Astrocyte of the spinal cord (primary cell): ENCODE data around the gene GADD45GIP1.
"Not testable (repeated sequence)": the region's sequence is repeated elsewhere in the genome, so short reads cannot be mapped to it uniquely, and the experiment has no call there.

Experiments used
- DNase-seq: peaks from one replicate; pipeline ENCODE4 v3.0.0; 2011; ENCODE audit warnings: low read depth, low spot score
- H3K4me3 ChIP-seq: 2 replicates; pipeline ENCODE4 v1.5.1; 2011; ENCODE audit warnings: low read depth, mild to moderate bottlenecking, low read length, moderate library complexity
- CTCF ChIP-seq: IDR thresholded peaks from 2 replicates; pipeline ENCODE4 v1.5.1; 2012; ENCODE audit warnings: low read depth, mild to moderate bottlenecking, low read length, inconsistent platforms
- in situ Hi-C: cut with HindIII; loops from 2 replicates; pipeline ENCODE4 v1.10.0; 2017; ENCODE audit warnings: low sequenced_read_pairs

The GADD45GIP1 gene

GRCh38 chr19:12959481-12959880, 2.5 kb upstream of the GADD45GIP1 start:
- H3K4me3 ChIP-seq: no peak overlapping the region
- no peak for TF ChIP-seq CTCF
- in situ Hi-C loops: no loop called here
- no peak for DNase-seq

GRCh38 chr19:12957389-12957952, 448 bp upstream of the GADD45GIP1 start:
- in situ Hi-C loops, DNase-seq: not testable (repeated sequence)
- peak overlapping the region; percentile 91 for H3K4me3 ChIP-seq

- no peak for DNase-seq
- TF ChIP-seq CTCF: no peak
- H3K4me3 ChIP-seq: peak overlapping the region; percentile 91
- in situ Hi-C loops: no loop called here
Observed at GRCh38 chr19:12955996-12956395, 1.0 kb downstream of the GADD45GIP1 start.

GRCh38 chr19:12955575-12955974, 1.4 kb downstream of the GADD45GIP1 start:
- peak overlapping the region; percentile 91 for H3K4me3 ChIP-seq
- in situ Hi-C loops, DNase-seq: not testable (repeated sequence)

- in situ Hi-C loops: no loop called here
- TF ChIP-seq CTCF: no peak
- H3K4me3 ChIP-seq: no peak overlapping the region
- no peak for DNase-seq
Observed at GRCh38 chr19:12954612-12954962, 2.4 kb downstream of the GADD45GIP1 start.

GRCh38 chr19:12953799-12954611, 3.0 kb downstream of the GADD45GIP1 start:
- DNase-seq: no peak
- no peak for TF ChIP-seq CTCF
- H3K4me3 ChIP-seq: no peak overlapping the region
- in situ Hi-C loops: no loop called here

- in situ Hi-C loops: no loop called here
- H3K4me3 ChIP-seq: no peak overlapping the region
- TF ChIP-seq CTCF: no peak
- no peak for DNase-seq
Observed at GRCh38 chr19:12953138-12953798, 3.8 kb downstream of the GADD45GIP1 start.
